Measurements from ENCODE around the gene RAB40AL.

Gene RAB40AL

GRCh38 chrX:102899940-102900916, 36.8 kb upstream of the RAB40AL start:
- peak; percentile 98 for ATAC-seq
- no peak for TF ChIP-seq PPARA (CRISPR knock-in tag; IDR thresholded peaks at IDR 0.05; ENCODE audit: borderline replicate concordance)
- no peak for TF ChIP-seq TCF4 (CRISPR knock-in tag; IDR thresholded peaks at IDR 0.05; ENCODE audit: borderline replicate concordance)
- TF ChIP-seq ISL1 (CRISPR knock-in tag; IDR thresholded peaks at IDR 0.05): no peak
- no peak for TF ChIP-seq TOX (CRISPR knock-in tag; IDR thresholded peaks at IDR 0.05; ENCODE audit: borderline replicate concordance)
- no peak for TF ChIP-seq ZNF565 (CRISPR knock-in tag; conservative IDR thresholded peaks at IDR 0.05; ENCODE audit: low read depth)
- TF ChIP-seq, protein P1, sequence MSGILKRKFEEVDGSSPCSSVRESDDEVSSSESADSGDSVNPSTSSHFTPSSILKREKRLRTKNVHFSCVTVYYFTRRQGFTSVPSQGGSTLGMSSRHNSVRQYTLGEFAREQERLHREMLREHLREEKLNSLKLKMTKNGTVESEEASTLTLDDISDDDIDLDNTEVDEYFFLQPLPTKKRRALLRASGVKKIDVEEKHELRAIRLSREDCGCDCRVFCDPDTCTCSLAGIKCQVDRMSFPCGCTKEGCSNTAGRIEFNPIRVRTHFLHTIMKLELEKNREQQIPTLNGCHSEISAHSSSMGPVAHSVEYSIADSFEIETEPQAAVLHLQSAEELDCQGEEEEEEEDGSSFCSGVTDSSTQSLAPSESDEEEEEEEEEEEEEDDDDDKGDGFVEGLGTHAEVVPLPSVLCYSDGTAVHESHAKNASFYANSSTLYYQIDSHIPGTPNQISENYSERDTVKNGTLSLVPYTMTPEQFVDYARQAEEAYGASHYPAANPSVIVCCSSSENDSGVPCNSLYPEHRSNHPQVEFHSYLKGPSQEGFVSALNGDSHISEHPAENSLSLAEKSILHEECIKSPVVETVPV (CRISPR knock-in tag; IDR thresholded peaks at IDR 0.05): no peak
- TF ChIP-seq ZC3H10 (CRISPR knock-in tag; IDR thresholded peaks at IDR 0.05): no peak
- TF ChIP-seq ZFP30 (CRISPR knock-in tag; IDR thresholded peaks at IDR 0.05): no peak
- TF ChIP-seq ZNF8 (CRISPR knock-in tag; IDR thresholded peaks at IDR 0.05): no peak
- TF ChIP-seq SNAI2 (CRISPR knock-in tag; IDR thresholded peaks at IDR 0.05): no peak
- TF ChIP-seq, protein P2, sequence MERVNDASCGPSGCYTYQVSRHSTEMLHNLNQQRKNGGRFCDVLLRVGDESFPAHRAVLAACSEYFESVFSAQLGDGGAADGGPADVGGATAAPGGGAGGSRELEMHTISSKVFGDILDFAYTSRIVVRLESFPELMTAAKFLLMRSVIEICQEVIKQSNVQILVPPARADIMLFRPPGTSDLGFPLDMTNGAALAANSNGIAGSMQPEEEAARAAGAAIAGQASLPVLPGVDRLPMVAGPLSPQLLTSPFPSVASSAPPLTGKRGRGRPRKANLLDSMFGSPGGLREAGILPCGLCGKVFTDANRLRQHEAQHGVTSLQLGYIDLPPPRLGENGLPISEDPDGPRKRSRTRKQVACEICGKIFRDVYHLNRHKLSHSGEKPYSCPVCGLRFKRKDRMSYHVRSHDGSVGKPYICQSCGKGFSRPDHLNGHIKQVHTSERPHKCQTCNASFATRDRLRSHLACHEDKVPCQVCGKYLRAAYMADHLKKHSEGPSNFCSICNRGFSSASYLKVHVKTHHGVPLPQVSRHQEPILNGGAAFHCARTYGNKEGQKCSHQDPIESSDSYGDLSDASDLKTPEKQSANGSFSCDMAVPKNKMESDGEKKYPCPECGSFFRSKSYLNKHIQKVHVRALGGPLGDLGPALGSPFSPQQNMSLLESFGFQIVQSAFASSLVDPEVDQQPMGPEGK (CRISPR knock-in tag; IDR thresholded peaks at IDR 0.05; ENCODE audit: borderline replicate concordance): no peak
- TF ChIP-seq OSR1 (CRISPR knock-in tag; IDR thresholded peaks at IDR 0.05): no peak
- no peak for TF ChIP-seq ZFP3 (CRISPR knock-in tag; IDR thresholded peaks at IDR 0.05)
- TF ChIP-seq, protein P3, sequence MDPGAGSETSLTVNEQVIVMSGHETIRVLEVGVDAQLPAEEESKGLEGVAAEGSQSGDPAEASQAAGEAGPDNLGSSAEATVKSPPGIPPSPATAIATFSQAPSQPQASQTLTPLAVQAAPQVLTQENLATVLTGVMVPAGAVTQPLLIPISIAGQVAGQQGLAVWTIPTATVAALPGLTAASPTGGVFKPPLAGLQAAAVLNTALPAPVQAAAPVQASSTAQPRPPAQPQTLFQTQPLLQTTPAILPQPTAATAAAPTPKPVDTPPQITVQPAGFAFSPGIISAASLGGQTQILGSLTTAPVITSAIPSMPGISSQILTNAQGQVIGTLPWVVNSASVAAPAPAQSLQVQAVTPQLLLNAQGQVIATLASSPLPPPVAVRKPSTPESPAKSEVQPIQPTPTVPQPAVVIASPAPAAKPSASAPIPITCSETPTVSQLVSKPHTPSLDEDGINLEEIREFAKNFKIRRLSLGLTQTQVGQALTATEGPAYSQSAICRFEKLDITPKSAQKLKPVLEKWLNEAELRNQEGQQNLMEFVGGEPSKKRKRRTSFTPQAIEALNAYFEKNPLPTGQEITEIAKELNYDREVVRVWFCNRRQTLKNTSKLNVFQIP (CRISPR knock-in tag; IDR thresholded peaks at IDR 0.05; ENCODE audit: borderline replicate concordance, low read depth): no peak
- no peak for TF ChIP-seq ARNTL (CRISPR knock-in tag; IDR thresholded peaks at IDR 0.05; ENCODE audit: borderline replicate concordance, low read depth)
- TF ChIP-seq ZNF70 (CRISPR knock-in tag; IDR thresholded peaks at IDR 0.05): no peak
- TF ChIP-seq RARB (CRISPR knock-in tag; IDR thresholded peaks at IDR 0.05): no peak
- no peak for TF ChIP-seq ESRRG (CRISPR knock-in tag; IDR thresholded peaks at IDR 0.05)

DNA sequence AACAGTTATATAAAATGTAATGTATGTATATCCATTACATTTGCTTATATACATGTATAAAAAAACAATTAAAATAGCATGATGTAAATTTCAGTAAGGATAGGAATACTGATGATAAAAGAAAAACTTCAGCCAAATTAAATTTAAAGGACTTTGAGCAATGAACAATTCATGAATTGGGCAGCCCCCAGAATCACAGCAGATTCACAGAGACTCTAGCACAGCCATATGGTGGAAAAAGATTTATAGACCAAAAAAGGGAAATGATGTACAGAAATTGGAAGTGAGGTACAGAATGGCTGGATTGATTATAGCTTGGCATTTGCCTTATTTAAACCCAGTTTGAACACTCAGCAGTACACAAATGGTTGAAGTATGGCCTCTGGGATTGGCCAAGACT, 34.7 kb upstream of the RAB40AL start:
- ATAC-seq: no peak

More for the DNA sequence above, 34.7 kb upstream of the RAB40AL start:
- TF ChIP-seq ISL1 (CRISPR knock-in tag; IDR thresholded peaks at IDR 0.05) (no peak), ZNF565 (CRISPR knock-in tag; conservative IDR thresholded peaks at IDR 0.05; ENCODE audit: low read depth) (no peak), TCF4 (CRISPR knock-in tag; IDR thresholded peaks at IDR 0.05; ENCODE audit: borderline replicate concordance) (no peak), ZNF8 (CRISPR knock-in tag; IDR thresholded peaks at IDR 0.05) (no peak), SNAI2 (CRISPR knock-in tag; IDR thresholded peaks at IDR 0.05) (no peak), ZFP30 (CRISPR knock-in tag; IDR thresholded peaks at IDR 0.05) (no peak), CSDC2 (CRISPR knock-in tag; IDR thresholded peaks at IDR 0.05) (no peak), RARB (CRISPR knock-in tag; IDR thresholded peaks at IDR 0.05) (no peak), ZFP3 (CRISPR knock-in tag; IDR thresholded peaks at IDR 0.05) (no peak), ARNTL (CRISPR knock-in tag; IDR thresholded peaks at IDR 0.05; ENCODE audit: borderline replicate concordance, low read depth) (no peak), GLIS3 (CRISPR knock-in tag; IDR thresholded peaks at IDR 0.05) (no peak)
- TF ChIP-seq, protein P3 (CRISPR knock-in tag; IDR thresholded peaks at IDR 0.05; ENCODE audit: borderline replicate concordance, low read depth): no peak
- TF ChIP-seq, protein P4, sequence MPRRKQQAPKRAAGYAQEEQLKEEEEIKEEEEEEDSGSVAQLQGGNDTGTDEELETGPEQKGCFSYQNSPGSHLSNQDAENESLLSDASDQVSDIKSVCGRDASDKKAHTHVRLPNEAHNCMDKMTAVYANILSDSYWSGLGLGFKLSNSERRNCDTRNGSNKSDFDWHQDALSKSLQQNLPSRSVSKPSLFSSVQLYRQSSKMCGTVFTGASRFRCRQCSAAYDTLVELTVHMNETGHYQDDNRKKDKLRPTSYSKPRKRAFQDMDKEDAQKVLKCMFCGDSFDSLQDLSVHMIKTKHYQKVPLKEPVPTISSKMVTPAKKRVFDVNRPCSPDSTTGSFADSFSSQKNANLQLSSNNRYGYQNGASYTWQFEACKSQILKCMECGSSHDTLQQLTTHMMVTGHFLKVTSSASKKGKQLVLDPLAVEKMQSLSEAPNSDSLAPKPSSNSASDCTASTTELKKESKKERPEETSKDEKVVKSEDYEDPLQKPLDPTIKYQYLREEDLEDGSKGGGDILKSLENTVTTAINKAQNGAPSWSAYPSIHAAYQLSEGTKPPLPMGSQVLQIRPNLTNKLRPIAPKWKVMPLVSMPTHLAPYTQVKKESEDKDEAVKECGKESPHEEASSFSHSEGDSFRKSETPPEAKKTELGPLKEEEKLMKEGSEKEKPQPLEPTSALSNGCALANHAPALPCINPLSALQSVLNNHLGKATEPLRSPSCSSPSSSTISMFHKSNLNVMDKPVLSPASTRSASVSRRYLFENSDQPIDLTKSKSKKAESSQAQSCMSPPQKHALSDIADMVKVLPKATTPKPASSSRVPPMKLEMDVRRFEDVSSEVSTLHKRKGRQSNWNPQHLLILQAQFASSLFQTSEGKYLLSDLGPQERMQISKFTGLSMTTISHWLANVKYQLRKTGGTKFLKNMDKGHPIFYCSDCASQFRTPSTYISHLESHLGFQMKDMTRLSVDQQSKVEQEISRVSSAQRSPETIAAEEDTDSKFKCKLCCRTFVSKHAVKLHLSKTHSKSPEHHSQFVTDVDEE (CRISPR knock-in tag; IDR thresholded peaks at IDR 0.05): no peak

Measured in SK-N-SH treated with all-trans-retinoic acid at 6 μM for 48 hours (cell line).